SIG-M5 treated with dmso at 0.1 percent for 504 hours (cell line): Measurements from ENCODE around the gene ATF6.
"Not testable (repeated sequence)": the region's sequence is repeated elsewhere in the genome, so short reads cannot be mapped to it uniquely, and the experiment has no call there.

ENCODE experiments used
- DNase-seq: peaks from one replicate; lab custom pipeline; 2025; ENCODE audit not compliant: unreplicated experiment; lab: John Stamatoyannopoulos, UW

Gene ATF6

GRCh38 chr1:161825831-161826230, 59.7 kb downstream of the ATF6 start:
- DNase-seq, result no peak

DNA sequence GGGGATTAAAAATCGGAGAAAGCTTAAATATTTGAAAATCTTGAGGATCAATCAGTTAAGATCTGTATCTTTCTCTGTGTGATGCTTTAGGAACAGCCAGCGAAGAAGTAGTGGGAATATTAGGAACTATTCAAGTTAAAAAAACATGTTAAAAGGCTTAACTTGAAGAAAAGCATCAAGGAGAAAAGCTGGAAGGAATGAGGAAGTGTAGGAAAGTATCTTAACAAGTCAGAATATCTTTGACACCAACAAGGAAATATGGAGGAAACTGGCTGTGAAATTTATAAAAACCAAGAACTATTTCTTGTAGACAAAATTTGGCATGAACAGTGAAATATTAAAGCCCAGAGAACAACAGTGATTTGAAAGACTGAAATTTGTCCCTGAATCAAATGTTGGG, 60.4 kb downstream of the ATF6 start:
- DNase-seq, result no peak

DNA sequence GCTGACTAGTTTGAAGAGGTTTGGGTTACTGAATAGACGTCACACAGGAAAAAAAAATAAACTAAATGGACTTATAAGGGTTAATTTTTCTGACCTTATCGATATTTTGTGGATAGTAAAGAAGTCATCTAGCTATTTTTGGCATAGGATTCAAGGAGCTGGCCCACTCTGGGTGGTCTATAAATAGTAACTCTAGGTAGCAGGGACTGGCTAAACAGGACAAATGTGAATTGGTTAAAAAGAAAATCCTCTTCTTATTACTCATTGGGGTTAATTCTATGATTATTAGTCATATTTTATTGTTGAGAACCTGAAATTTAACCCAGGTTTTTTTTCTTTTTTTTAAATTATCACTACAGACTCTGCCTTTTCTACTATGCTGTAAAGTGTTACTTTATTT, 61.7 kb downstream of the ATF6 start:
- no peak for DNase-seq

- DNase-seq, result not testable (repeated sequence)
These were observed 66.3 kb downstream of the ATF6 start for GRCh38 chr1:161832299-161832907.

- DNase-seq, result no peak
These were observed 68.9 kb downstream of the ATF6 start for GRCh38 chr1:161834967-161835550.

GRCh38 chr1:161836018-161836417, 69.9 kb downstream of the ATF6 start:
- no peak for DNase-seq

- DNase-seq, result no peak
These were observed 72.2 kb downstream of the ATF6 start for GRCh38 chr1:161838362-161838761.

DNA sequence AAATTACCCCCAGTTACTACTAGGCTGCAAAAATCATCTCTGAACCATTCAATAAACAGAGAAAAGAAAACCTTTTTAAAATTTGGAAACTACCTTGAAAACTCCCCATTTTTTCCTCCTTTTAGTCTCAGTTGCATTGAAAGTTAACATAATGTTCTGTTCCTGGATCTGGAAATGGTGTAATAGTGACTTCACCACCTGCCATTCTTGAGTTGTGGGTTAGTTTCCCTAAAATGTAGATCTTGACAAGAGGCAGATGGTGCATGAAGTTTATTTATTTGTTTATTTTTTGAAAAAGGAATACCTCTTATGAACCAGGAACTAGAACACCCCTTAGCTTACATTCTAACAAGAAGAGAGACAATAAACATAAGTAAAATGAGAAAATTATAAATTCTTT, 72.8 kb downstream of the ATF6 start:
- DNase-seq, result no peak

GRCh38 chr1:161839591-161839990, 73.5 kb downstream of the ATF6 start:
- no peak for DNase-seq

DNA sequence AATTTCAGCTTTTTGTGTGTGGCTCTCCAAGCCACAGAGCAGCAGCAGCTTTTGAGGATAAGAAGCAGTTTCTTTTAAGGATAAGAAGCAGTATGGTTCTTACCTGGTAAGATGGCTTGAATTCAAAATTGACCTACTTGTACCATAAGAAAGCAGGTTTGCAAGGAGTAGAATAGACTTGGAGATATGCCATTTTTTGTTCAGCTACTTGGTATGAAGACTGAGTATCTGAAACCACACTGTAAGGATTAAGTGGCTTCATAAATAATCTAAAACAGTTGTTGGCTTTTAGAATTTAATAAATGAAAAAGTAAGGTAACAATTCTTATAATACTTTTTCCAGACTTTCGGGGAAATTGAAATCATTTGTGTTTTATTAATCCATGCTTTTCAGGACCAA, 74.2 kb downstream of the ATF6 start:
- no peak for DNase-seq

GRCh38 chr1:161843156-161843555, 77.0 kb downstream of the ATF6 start:
- DNase-seq, result no peak

DNA sequence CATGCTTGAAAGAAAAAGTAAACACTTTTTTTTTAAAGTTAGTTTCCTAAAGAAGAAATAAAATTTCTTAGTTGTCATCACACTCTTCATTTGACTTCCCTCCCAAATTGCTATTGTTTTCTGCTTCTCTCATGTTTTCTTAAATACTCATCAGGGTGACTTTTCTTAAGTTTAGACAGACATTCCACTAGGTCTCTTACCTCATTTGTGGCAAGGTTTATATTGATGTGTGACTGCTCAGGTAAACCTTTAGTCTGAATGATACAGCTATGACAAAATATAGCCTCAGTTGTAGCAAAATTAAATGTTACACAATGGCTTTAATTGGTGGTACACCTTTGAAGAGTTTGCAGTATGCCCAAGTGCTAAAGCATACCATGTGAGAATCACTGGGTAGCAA, 78.6 kb downstream of the ATF6 start:
- DNase-seq, result no peak

GRCh38 chr1:161848676-161849075, 82.6 kb downstream of the ATF6 start:
- DNase-seq, result no peak

- DNase-seq, result no peak
These were observed 83.4 kb downstream of the ATF6 start for GRCh38 chr1:161849518-161849917.

GRCh38 chr1:161855260-161855659, 89.1 kb downstream of the ATF6 start:
- no peak for DNase-seq

- DNase-seq, result no peak
These were observed 92.2 kb downstream of the ATF6 start for GRCh38 chr1:161858271-161858670.

DNA sequence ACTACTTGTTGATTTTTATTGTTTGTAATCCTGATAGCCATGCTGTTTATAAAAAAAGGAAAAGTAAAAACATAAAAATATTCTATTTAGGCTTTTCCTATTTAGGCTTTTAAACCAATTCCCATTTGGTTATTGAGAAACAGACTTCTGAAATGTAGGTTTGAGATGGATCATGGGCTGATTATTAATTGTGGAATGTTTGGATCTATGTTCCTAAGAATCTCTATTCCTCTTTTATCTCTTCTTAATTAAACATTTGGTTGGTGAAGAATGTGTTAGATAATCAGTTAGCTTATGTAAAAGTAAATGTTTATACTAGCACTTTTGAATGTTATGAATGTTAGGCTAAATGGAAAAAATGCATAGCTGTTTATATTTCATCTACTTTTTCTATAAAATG, 97.4 kb downstream of the ATF6 start:
- no peak for DNase-seq

GRCh38 chr1:161864577-161864976, 98.5 kb downstream of the ATF6 start:
- no peak for DNase-seq

GRCh38 chr1:161866241-161866640, 100.1 kb downstream of the ATF6 start:
- DNase-seq, result no peak

DNA sequence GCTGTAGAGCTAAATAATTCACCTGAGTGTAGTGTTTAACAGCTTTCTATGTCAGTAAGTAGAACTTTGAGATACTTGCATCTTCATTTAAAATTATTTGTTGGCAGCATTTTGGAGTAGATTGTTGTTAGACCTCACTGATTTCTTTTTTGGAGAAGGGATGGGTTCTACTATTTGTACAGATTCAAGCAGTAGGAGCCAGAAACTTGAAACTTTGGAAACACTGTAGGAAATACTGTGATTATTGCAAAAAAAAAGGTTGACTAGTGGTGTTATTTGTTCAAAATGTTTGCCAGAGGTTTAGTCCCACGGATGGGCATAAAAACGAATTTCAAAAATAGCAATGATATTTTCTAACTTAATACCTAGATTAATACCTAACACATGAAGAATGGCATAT, 102.7 kb downstream of the ATF6 start:
- no peak for DNase-seq

DNA sequence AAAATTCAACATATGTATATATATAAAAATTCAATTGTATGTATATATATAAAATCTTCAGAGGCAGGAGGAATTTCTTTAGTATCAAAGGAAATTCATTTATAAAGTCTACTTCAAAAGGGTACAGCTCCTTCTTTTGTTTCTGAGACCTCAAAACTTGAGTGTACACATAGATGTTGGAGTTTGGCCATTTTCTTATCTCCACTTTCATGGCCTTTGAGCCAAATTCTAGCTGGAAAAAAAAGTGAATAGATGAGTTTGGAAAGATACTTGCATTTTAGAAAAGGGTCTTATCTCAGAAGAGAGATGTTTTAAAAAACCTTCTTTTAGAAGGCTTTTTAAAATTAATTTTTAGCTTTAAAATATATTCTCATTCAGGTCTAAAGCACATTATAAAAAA, 103.2 kb downstream of the ATF6 start:
- no peak for DNase-seq

DNA sequence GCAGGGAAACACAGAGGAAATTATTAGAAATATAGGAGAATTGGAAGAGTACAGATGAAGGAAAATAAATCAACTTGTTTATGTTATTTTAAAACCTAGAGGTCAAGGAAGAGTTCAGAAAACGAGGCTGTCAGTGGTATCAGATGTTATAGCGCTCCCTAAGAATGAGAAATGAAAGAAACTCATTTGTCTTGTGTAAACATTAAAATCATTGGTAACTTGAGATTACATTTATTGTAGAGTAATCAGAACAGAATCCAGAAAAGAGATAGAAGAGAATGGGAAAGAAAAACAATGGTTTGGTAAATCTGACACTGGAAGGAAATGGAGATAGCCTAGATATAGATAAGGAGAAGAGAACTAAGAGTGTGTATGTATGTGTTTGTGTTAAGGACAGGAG, 106.4 kb downstream of the ATF6 start:
- no peak for DNase-seq

- DNase-seq, result no peak
These were observed 113.1 kb downstream of the ATF6 start for GRCh38 chr1:161879261-161879660.
